GM12878 (cell line): Measurements from ENCODE around the gene SORCS2. TPM values are rescaled to one million over a fixed set of nuclear protein-coding genes. Genes with fewer than 3 reads are reported as not detected.

Experiments used
- ATAC-seq: fragments of 200-7000 bp; cut with Tn5 transposase; 3 replicates; pipeline ENCODE4 v1.9.1; 2020; ENCODE audit warnings: mild to moderate bottlenecking, moderate library complexity
- BruUV-seq: library from RNA; stranded (reverse); fragments of 400-500 nt; replicated peaks from 2 replicates; lab custom pipeline; 2021; lab: Mats Ljungman, UMichigan
- CTCF ChIA-PET: fragments of 300-600 bp; sonication (Branson Sonifier 250); formaldehyde crosslinking; extraction: SDS; loops from one replicate; lab custom pipeline; 2021; ENCODE audit warnings: inconsistent platforms; lab: Yijun Ruan, JAX
- POLR2A ChIA-PET: fragments of 350-600 bp; formaldehyde crosslinking; extraction: SDS; loops from one replicate; lab custom pipeline; 2021; ENCODE audit warnings: inconsistent platforms; lab: Charles Lee
- RAD21 ChIA-PET: fragments of 300-600 bp; sonication (Branson Sonifier 250); formaldehyde crosslinking; loops from one replicate; lab custom pipeline; 2023; ENCODE audit warnings: antibody characterized with exemption; ENCODE audit not compliant: unreplicated experiment; lab: Charles Lee
- SMC1A ChIA-PET: fragments of 300-600 bp; sonication (Branson Sonifier 250); formaldehyde crosslinking; loops from one replicate; lab custom pipeline; 2023; ENCODE audit not compliant: unreplicated experiment, uncharacterized antibody; lab: Charles Lee
- DNase-seq: peaks from one replicate; pipeline ENCODE4 v3.0.0-alpha.2; 2011; ENCODE audit warnings: low read depth, low spot score
- FAIRE-seq: peaks from 3 replicates; lab custom pipeline; 2011; peaks lifted over from hg19 to GRCh38; lab: Jason Lieb, UNC
- H2AFZ ChIP-seq: 2 replicates; pipeline ENCODE4 v1.6.0; 2011; ENCODE audit warnings: low read depth, low read length, control low read depth; ENCODE audit not compliant: control insufficient read depth
- H3K27ac ChIP-seq: 2 replicates; pipeline ENCODE4 v1.5.1; 2011; ENCODE audit warnings: control low read depth; ENCODE audit not compliant: control insufficient read depth, insufficient read depth
- H3K27me3 ChIP-seq, 2 experiments: replicated peaks in 1 of 2; 2 replicates each; pipeline versions ENCODE4 v1.6.0 to v1.6.1; 2011; ENCODE audit warnings: low read length in 1 of 2; ENCODE audit not compliant: control insufficient read depth in 2 of 2, insufficient read depth in 2 of 2
- H3K36me3 ChIP-seq, 2 experiments: 2 replicates each; pipeline ENCODE4 v1.5.1; 2011; ENCODE audit warnings: low read length in 1 of 2; ENCODE audit not compliant: control insufficient read depth in 2 of 2, insufficient read depth in 2 of 2
- H3K4me1 ChIP-seq: 2 replicates; pipeline ENCODE4 v1.6.1; 2011; ENCODE audit warnings: mild to moderate bottlenecking, low read length, moderate library complexity, mixed read lengths; ENCODE audit not compliant: control insufficient read depth, insufficient read depth
- H3K4me2 ChIP-seq: 2 replicates; pipeline ENCODE4 v1.6.0; 2011; ENCODE audit warnings: control low read depth; ENCODE audit not compliant: control insufficient read depth, insufficient read depth
- H3K4me3 ChIP-seq: fragments of 200-600 bp; sonication (generic); 2 replicates; pipeline ENCODE4 v1.5.1; 2016
- H3K79me2 ChIP-seq: 2 replicates; pipeline ENCODE4 v1.6.0; 2011; ENCODE audit warnings: low read length; ENCODE audit not compliant: control insufficient read depth, insufficient read depth
- H3K9ac ChIP-seq: 2 replicates; pipeline ENCODE4 v1.8.0; 2011; ENCODE audit warnings: low read length, control low read depth, mixed read lengths; ENCODE audit not compliant: control insufficient read depth, insufficient read depth
- H3K9me3 ChIP-seq: replicated peaks from 3 replicates; pipeline ENCODE4 v1.5.1; 2011; ENCODE audit warnings: mild to moderate bottlenecking, low read length; ENCODE audit not compliant: control insufficient read depth, insufficient read depth
- H4K20me1 ChIP-seq: 2 replicates; pipeline ENCODE4 v1.6.0; 2011; ENCODE audit not compliant: control insufficient read depth, insufficient read depth
- ESRRA ChIP-seq: IDR thresholded peaks from 2 replicates; pipeline ENCODE4 v1.6.1; 2012; ENCODE audit warnings: mild to moderate bottlenecking, low read length, improper control_type of control experiment
- JUND ChIP-seq: IDR thresholded peaks from 2 replicates; pipeline ENCODE4 v1.6.1; 2012; ENCODE audit warnings: low read depth, mild to moderate bottlenecking, low read length, improper control_type of control experiment, moderate library complexity
- MTA3 ChIP-seq: IDR thresholded peaks from 2 replicates; pipeline ENCODE4 v1.6.1; 2012; ENCODE audit warnings: low read length, inconsistent platforms, borderline replicate concordance
- POLR2AphosphoS5 ChIP-seq: IDR thresholded peaks from 2 replicates; pipeline ENCODE4 v1.6.1; 2011; ENCODE audit warnings: mild to moderate bottlenecking, low read length, inconsistent platforms
- RAD21 ChIP-seq: IDR thresholded peaks from 2 replicates; pipeline ENCODE4 v1.6.1; 2011; ENCODE audit warnings: mild to moderate bottlenecking, low read depth, low read length, moderate library complexity; ENCODE audit not compliant: insufficient read depth
- SREBF1 ChIP-seq: IDR thresholded peaks from 2 replicates; pipeline ENCODE4 v1.6.1; 2012; ENCODE audit warnings: mild to moderate bottlenecking, low read length
- YY1 ChIP-seq: IDR thresholded peaks from 2 replicates; pipeline ENCODE4 v1.6.1; 2011; ENCODE audit warnings: low read depth, mild to moderate bottlenecking, low read length
- ZNF24 ChIP-seq: fragments of 450-650 bp; IDR thresholded peaks from 2 replicates; pipeline ENCODE4 v1.6.1; 2017; ENCODE audit warnings: antibody characterized with exemption, mild to moderate bottlenecking
- WGBS: methylation state at CpG from one replicate; pipeline ENCODE4 v1.1.6; 2016; ENCODE audit warnings: low lambda C conversion rate; ENCODE audit not compliant: insufficient replicate concordance, insufficient coverage; ENCODE audit errors: missing lambda C conversion rate; 5-methylcytosine and 5-hydroxymethylcytosine counted together
- in situ Hi-C: fragments of 300-500 bp; cut with MboI; formaldehyde crosslinking; loops from 9 replicates; pipeline ENCODE4 v1.14.3; 2018; ENCODE audit warnings: mixed read lengths
- intact Hi-C: fragments of 100-400 bp; cut with micrococcal nuclease; formaldehyde crosslinking; loops from one replicate; pipeline ENCODE4 v1.14.2; 2022; ENCODE audit not compliant: unreplicated experiment
- polyA plus RNA-seq, 11 experiments: library from polyadenylated mRNA; depleted of rRNA in 4 of 11; unstranded in 6 of 11; stranded (reverse) in 5 of 11; fragments of >200 nt; fragmentation: Nextera tagmentation in 4 of 11; fragmentation: Illumina TruSeq in 1 of 11; extraction: Ambion mirVana in 4 of 11; extraction: Trizol in 1 of 11; gene quantifications; 1 replicate in 1 of 11; 2 replicates in 10 of 11; pipeline versions ENCODE4 v1.2.1 to v1.2.3, GENCODE V29; 2011 to 2016; ENCODE audit warnings: inconsistent platforms in 2 of 11, missing spikeins in 2 of 11, low read depth in 1 of 11
- total RNA-seq, 4 experiments: library from RNA; depleted of rRNA in 3 of 4; stranded (reverse); fragments of >200 nt in 3 of 4; fragmentation: Illumina TruSeq in 1 of 4; extraction: Trizol in 1 of 4; gene quantifications; 2 replicates each; pipeline versions ENCODE4 v1.2.1 to v1.2.3, GENCODE V29; 2013 to 2021
- TF ChIP-seq, protein P1 (sequence below): IDR thresholded peaks from 2 replicates; pipeline ENCODE4 v1.6.1; 2012; ENCODE audit warnings: low read length, inconsistent platforms

Gene SORCS2
- total and polyA plus RNA-seq, 10 of the 15 experiments (the other 5 are each of a cell fraction or from before 2014, with no cell fraction given), result 0.01 to 0.15 (median 0.05) TPM; not detected in 5

DNA sequence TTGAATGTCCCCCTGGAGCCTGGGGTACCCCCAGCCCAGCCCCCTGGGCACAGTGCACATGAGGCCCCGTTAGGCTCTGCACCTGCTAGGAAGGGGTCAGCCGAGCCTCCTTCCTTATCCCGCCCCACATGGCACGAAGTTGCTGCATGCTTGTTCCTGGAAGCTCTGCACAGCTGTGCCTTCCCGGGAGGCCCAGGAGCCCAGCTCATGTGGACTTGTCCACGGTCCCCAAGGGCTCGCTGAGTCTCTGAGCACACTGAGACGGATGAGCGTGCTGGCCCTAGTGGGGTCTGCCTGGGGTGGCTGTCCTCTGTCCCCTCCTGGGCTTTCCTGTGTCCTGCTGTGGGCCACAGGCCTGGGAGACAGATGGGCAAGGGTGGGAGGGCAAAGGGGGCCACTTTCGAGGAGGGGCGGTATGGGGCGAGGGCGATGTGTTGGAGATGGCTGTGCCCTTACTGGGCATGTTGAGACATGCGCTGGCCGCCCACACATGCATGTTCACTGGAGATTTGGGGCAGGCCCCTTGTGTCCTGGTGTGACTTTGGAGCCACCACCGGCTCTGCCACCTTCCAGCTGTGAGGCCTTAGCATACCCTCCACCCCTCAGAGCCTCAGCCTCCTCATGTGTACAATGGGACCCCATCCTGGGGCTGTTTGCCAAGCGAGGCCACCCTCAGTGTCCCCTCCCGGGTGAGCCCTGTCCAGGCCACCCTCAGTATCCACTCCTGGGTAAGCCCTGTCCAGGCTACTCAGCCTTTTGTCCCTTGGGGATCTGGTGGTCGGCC lies 509.7 kb downstream of the SORCS2 start:
- no peaks in the 10 kb centered on the region for H3K36me3 ChIP-seq
- no TSS peak for BruUV-seq
- SMC1A ChIA-PET, result no interaction called here
- no peak overlapping the region for H3K9ac ChIP-seq
- CTCF ChIA-PET, result interaction anchor here (1.0 kb wide), 1 partner anchor 18 kb away, joined by 4 read pairs; no protein-coding TSS in a partner anchor
- no peaks in the 10 kb centered on the region for H4K20me1 ChIP-seq
- RAD21 ChIA-PET, result no interaction called here
- no peaks in the 10 kb centered on the region for H3K9me3 ChIP-seq
- DNase-seq, result no peak
- no peak overlapping the region for H2AFZ ChIP-seq
- no peak overlapping the region for H3K4me2 ChIP-seq
- peak; percentile 17; the same call in 2 of the 3 replicates for ATAC-seq
- no peak overlapping the region for H3K27ac ChIP-seq
- POLR2A ChIA-PET, result no interaction called here
- no peak overlapping the region for H3K4me3 ChIP-seq
- intact Hi-C loops (no loop called here), in situ Hi-C loops (no loop called here)
- no peaks in the 10 kb centered on the region for H3K79me2 ChIP-seq
- WGBS, result 18% methylated on average over 19 of the region's 19 CpGs
- TF ChIP-seq ESRRA (no peak), JUND (no peak), POLR2AphosphoS5 (no peak), SREBF1 (no peak)
- H3K27me3 ChIP-seq, result no peaks in the 10 kb centered on the region
- no peaks in the 10 kb centered on the region for H3K4me1 ChIP-seq
- no peak for FAIRE-seq

GRCh38 chr4:7703688-7704087 lies 511.4 kb downstream of the SORCS2 start:
- no peaks in the 10 kb centered on the region for H3K4me1 ChIP-seq
- no peak overlapping the region for H3K9ac ChIP-seq
- in situ Hi-C loops (no loop called here), intact Hi-C loops (no loop called here)
- H2AFZ ChIP-seq, result no peak overlapping the region
- SMC1A ChIA-PET, result no interaction called here
- H3K9me3 ChIP-seq, result no peaks in the 10 kb centered on the region
- no peaks in the 10 kb centered on the region for H3K36me3 ChIP-seq
- H3K27ac ChIP-seq, result no peak overlapping the region
- POLR2A ChIA-PET, result no interaction called here
- 27% methylated on average over 8 of the region's 8 CpGs for WGBS
- RAD21 ChIA-PET, result no interaction called here
- no peak overlapping the region for H3K4me2 ChIP-seq
- no peaks in the 10 kb centered on the region for H3K27me3 ChIP-seq
- H3K4me3 ChIP-seq, result no peak overlapping the region
- FAIRE-seq (no peak), DNase-seq (no peak), ATAC-seq (no peak)
- TF ChIP-seq RAD21 (0 out of 2 replicates have a peak, but pooled peaks have one; percentile 5), YY1 (no peak), MTA3 (no peak), ZNF24 (no peak)
- TF ChIP-seq, protein P1, sequence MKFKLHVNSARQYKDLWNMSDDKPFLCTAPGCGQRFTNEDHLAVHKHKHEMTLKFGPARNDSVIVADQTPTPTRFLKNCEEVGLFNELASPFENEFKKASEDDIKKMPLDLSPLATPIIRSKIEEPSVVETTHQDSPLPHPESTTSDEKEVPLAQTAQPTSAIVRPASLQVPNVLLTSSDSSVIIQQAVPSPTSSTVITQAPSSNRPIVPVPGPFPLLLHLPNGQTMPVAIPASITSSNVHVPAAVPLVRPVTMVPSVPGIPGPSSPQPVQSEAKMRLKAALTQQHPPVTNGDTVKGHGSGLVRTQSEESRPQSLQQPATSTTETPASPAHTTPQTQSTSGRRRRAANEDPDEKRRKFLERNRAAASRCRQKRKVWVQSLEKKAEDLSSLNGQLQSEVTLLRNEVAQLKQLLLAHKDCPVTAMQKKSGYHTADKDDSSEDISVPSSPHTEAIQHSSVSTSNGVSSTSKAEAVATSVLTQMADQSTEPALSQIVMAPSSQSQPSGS, result no peak
- CTCF ChIA-PET, result no interaction called here
- no peaks in the 10 kb centered on the region for H4K20me1 ChIP-seq
- H3K79me2 ChIP-seq, result no peaks in the 10 kb centered on the region
- no TSS peak for BruUV-seq
